Stimulated activated CD4-positive, alpha-beta T cell treated with anti-CD3 and anti-CD28 coated beads, Interleukin-2, amount 100 ng/mL, for 48 hours (primary cell): ENCODE measurements around the gene NAB2.
"Not testable (repeated sequence)": the region's sequence is repeated elsewhere in the genome, so short reads cannot be mapped to it uniquely, and the experiment has no call there.

ENCODE experiments used
- DNase-seq, 2 donors: peaks; one replicate each; pipeline ENCODE4 v3.0.0-alpha.2; 2020

NAB2 gene

GRCh38 chr12:57069523-57069922 lies 19.4 kb upstream of the NAB2 start:
- peak in 1 of 2 donors; percentile 42 for DNase-seq

- no peak for DNase-seq
Measured at GRCh38 chr12:57072661-57073060, 16.3 kb upstream of the NAB2 start.

GRCh38 chr12:57073566-57074450 lies 15.1 kb upstream of the NAB2 start:
- DNase-seq = not testable (repeated sequence)

GRCh38 chr12:57078519-57079404 lies 10.2 kb upstream of the NAB2 start, which contains the start of gene NEMP1:
TSS of gene NEMP1 (minus strand) at chr12:57078791. CDS start at chr12:57078745, 46 bp downstream.
- peak; percentile 85 to 87 for DNase-seq

GRCh38 chr12:57079821-57080220 lies 9.1 kb upstream of the NAB2 start:
- no peak for DNase-seq

- no peak for DNase-seq
Measured at GRCh38 chr12:57080855-57081254, 8.1 kb upstream of the NAB2 start.

- DNase-seq = peak in 1 of 2 donors; percentile 36
Measured at GRCh38 chr12:57085999-57086492, 2.9 kb upstream of the NAB2 start.

- DNase-seq = no peak
Measured at GRCh38 chr12:57086493-57087009, 2.4 kb upstream of the NAB2 start.

GRCh38 chr12:57087010-57087690 lies 1.8 kb upstream of the NAB2 start:
- DNase-seq = peak; percentile 90

- peak; percentile 72 to 77 for DNase-seq
Measured at GRCh38 chr12:57087691-57088353, 1.1 kb upstream of the NAB2 start.

- DNase-seq = peak in 1 of 2 donors; percentile 37
Measured at GRCh38 chr12:57089271-57090245, 644 bp downstream of the NAB2 start.

- no peak for DNase-seq
Measured at GRCh38 chr12:57090490-57090889, 1.6 kb downstream of the NAB2 start.

- no peak for DNase-seq
Measured at GRCh38 chr12:57090924-57091637, 2.2 kb downstream of the NAB2 start.

GRCh38 chr12:57091638-57092528 lies 3.0 kb downstream of the NAB2 start:
- DNase-seq = no peak

- DNase-seq = no peak
Measured at GRCh38 chr12:57092529-57092862, 3.6 kb downstream of the NAB2 start.

GRCh38 chr12:57092876-57093414 lies 4.0 kb downstream of the NAB2 start:
- DNase-seq = no peak

- DNase-seq = peak; percentile 60 to 61
Measured at GRCh38 chr12:57093415-57094207, 4.7 kb downstream of the NAB2 start.
